Stomach (tissue), 9 donors: Measurements from ENCODE around the gene DYNC1H1. TPM values are rescaled to one million over a fixed set of nuclear protein-coding genes. Genes with fewer than 3 reads are reported as not detected.

ENCODE experiments used
- DNase-seq, 2 donors: peaks; one replicate each; pipeline versions ENCODE4 v3.0.0 to v3.0.0-alpha.2; 2013 to 2019
- H3K27ac ChIP-seq, 5 donors: fragments of 200-600 bp in 4 of 5; sonication (generic) in 4 of 5; one replicate each; pipeline ENCODE4 v1.5.1; 2013 to 2019; ENCODE audit warnings: mild to moderate bottlenecking in 1 of 5, moderate library complexity in 1 of 5
- H3K27me3 ChIP-seq, 3 donors: fragments of 200-600 bp; sonication (generic); one replicate each; pipeline ENCODE4 v1.5.1; 2017 to 2019; ENCODE audit warnings: mixed run types in 1 of 3
- H3K36me3 ChIP-seq, 4 donors: fragments of 200-600 bp; sonication (generic); 1 replicate in 3 of 4; 2 replicates in 1 of 4; pipeline ENCODE4 v1.5.1; 2016 to 2019
- H3K4me1 ChIP-seq, 4 donors: fragments of 200-600 bp; sonication (generic); one replicate each; pipeline ENCODE4 v1.5.1; 2016 to 2019
- H3K4me3 ChIP-seq, 4 donors: fragments of 200-600 bp; sonication (generic) in 3 of 4; one replicate each; pipeline ENCODE4 v1.5.1; 2016 to 2019; ENCODE audit warnings: mild to moderate bottlenecking in 1 of 4
- H3K9me3 ChIP-seq, 4 donors: fragments of 200-600 bp; sonication (generic); one replicate each; pipeline ENCODE4 v1.5.1; 2016 to 2019
- CTCF ChIP-seq, 7 experiments: fragments of 450-650 bp in 4 of 7; fragments of 200-600 bp in 3 of 7; sonication (generic) in 3 of 7; IDR thresholded peaks; one replicate each; pipeline ENCODE4 v1.5.1; 2016 to 2019; ENCODE audit warnings: antibody characterized with exemption in 7 of 7, control low read depth in 2 of 7, mild to moderate bottlenecking in 1 of 7
- EP300 ChIP-seq: sonication (generic); formaldehyde crosslinking; IDR thresholded peaks from one replicate; pipeline ENCODE4 v1.6.1; 2017; ENCODE audit warnings: antibody characterized with exemption
- POLR2A ChIP-seq, 4 donors: fragments of 450-650 bp; IDR thresholded peaks; one replicate each; pipeline ENCODE4 v1.6.1; 2016; ENCODE audit warnings: antibody characterized with exemption in 4 of 4, control low read depth in 2 of 4, mild to moderate bottlenecking in 1 of 4, moderate library complexity in 1 of 4
- POLR2AphosphoS5 ChIP-seq, 3 donors: sonication (generic); formaldehyde crosslinking; IDR thresholded peaks; one replicate each; pipeline ENCODE4 v1.6.1; 2016; ENCODE audit warnings: antibody characterized with exemption in 3 of 3
- WGBS, 5 donors: extraction: QIAGEN DNeasy Blood & Tissue Kit in 3 of 5; methylation state at CpG; one replicate each; pipeline versions ENCODE4 v1.1.5 to v1.1.7; 2013 to 2018; 5-methylcytosine and 5-hydroxymethylcytosine counted together
- intact Hi-C: fragments of 100-400 bp; cut with DNase I; formaldehyde crosslinking; loops from one replicate; pipeline ENCODE4 v1.15.1; 2023; ENCODE audit warnings: low total_unique reads
- polyA plus RNA-seq, 3 donors: library from polyadenylated mRNA; stranded (reverse); fragments of 200-250 nt; gene quantifications; one replicate each; pipeline ENCODE4 v1.2.3, GENCODE V29; 2013
- total RNA-seq, 5 donors: library from RNA; depleted of rRNA; stranded (reverse); fragments of >200 nt; gene quantifications; one replicate each; pipeline versions ENCODE4 v1.1.0 to v1.2.3, GENCODE V29; 2014 to 2016
- donor health status: healthy with polysubstance abuse.
- donor health status: Bipolar disorder and iron deficiency.
- donor health status: healthy.

Gene DYNC1H1
- total and polyA plus RNA-seq, 8 donors: 52.9 to 651 (median 332) TPM

- 85 to 91% (median 89%) methylated on average over 11 of the region's 11 CpGs for WGBS, 5 donors
- Histone ChIP-seq H3K36me3 (peaks cover 100% of the 10 kb centered on the region in 4 donors), H3K27me3 (no peaks in the 10 kb centered on the region), H3K4me1 (no peaks in the 10 kb centered on the region), H3K9me3 (no peaks in the 10 kb centered on the region), H3K4me3 (no peak overlapping the region), H3K27ac (no peak overlapping the region)
- DNase-seq: no peak
- no peak for TF ChIP-seq POLR2AphosphoS5 (IDR thresholded peaks at IDR 0.05)
- no peak for TF ChIP-seq POLR2A (IDR thresholded peaks at IDR 0.05)
- no peak for TF ChIP-seq EP300
- no peak for TF ChIP-seq CTCF (IDR thresholded peaks at IDR 0.05)
- intact Hi-C loops: no loop called here
Measured at GRCh38 chr14:102034301-102034700, 69.9 kb downstream of the DYNC1H1 start.

GRCh38 chr14:102035914-102036313 lies 71.5 kb downstream of the DYNC1H1 start:
- intact Hi-C loops: no loop called here
- 93 to 95% (median 95%) methylated on average over 9 of the region's 9 CpGs for WGBS, 5 donors
- peaks cover 100% of the 10 kb centered on the region in 4 donors for H3K36me3 ChIP-seq

GRCh38 chr14:102037686-102038085 lies 73.3 kb downstream of the DYNC1H1 start:
- no peaks in the 10 kb centered on the region for H3K27me3 ChIP-seq
- H3K4me3 ChIP-seq: no peak overlapping the region
- no peak overlapping the region for H3K27ac ChIP-seq
- H3K9me3 ChIP-seq: no peaks in the 10 kb centered on the region
- no peak for DNase-seq
- intact Hi-C loops: no loop called here
- 60 to 80% (median 74%) methylated on average over 1 of the region's 1 CpG for WGBS, 5 donors
- TF ChIP-seq EP300: no peak
- no peak for TF ChIP-seq POLR2A (IDR thresholded peaks at IDR 0.05)
- TF ChIP-seq CTCF (IDR thresholded peaks at IDR 0.05): no peak
- no peaks in the 10 kb centered on the region for H3K4me1 ChIP-seq
- peaks cover 100% of the 10 kb centered on the region in 4 donors for H3K36me3 ChIP-seq

More at GRCh38 chr14:102035914-102036313, 71.5 kb downstream of the DYNC1H1 start:
- TF ChIP-seq POLR2A (IDR thresholded peaks at IDR 0.05) (no peak), EP300 (no peak), CTCF (IDR thresholded peaks at IDR 0.05) (no peak), POLR2AphosphoS5 (IDR thresholded peaks at IDR 0.05) (no peak)
- Histone ChIP-seq H3K4me3 (no peak overlapping the region), H3K27ac (no peak overlapping the region), H3K4me1 (no peaks in the 10 kb centered on the region), H3K9me3 (no peaks in the 10 kb centered on the region), H3K27me3 (no peaks in the 10 kb centered on the region)
- DNase-seq: no peak

GRCh38 chr14:102039157-102039556 lies 74.8 kb downstream of the DYNC1H1 start:
- no peak overlapping the region for H3K4me3 ChIP-seq
- H3K36me3 ChIP-seq: peaks cover 98 to 100% (median 100%) of the 10 kb centered on the region in 4 donors
- no peaks in the 10 kb centered on the region for H3K27me3 ChIP-seq
- intact Hi-C loops: no loop called here
- no peaks in the 10 kb centered on the region for H3K9me3 ChIP-seq
- no peak for DNase-seq
- TF ChIP-seq POLR2AphosphoS5 (IDR thresholded peaks at IDR 0.05): no peak
- no peak for TF ChIP-seq EP300
- no peak for TF ChIP-seq CTCF (IDR thresholded peaks at IDR 0.05)
- no peak for TF ChIP-seq POLR2A (IDR thresholded peaks at IDR 0.05)
- WGBS, 5 donors: 92 to 99% (median 97%) methylated on average over 11 to 16 of the region's 16 CpGs
- H3K4me1 ChIP-seq: no peaks in the 10 kb centered on the region
- H3K27ac ChIP-seq: no peak overlapping the region
